ENCODE results near the gene CELA3B.
A peak's percentile ranks its signal among the peaks of the same experiment; 100 is the strongest.
"Not testable (repeated sequence)": the region's sequence is repeated elsewhere in the genome, so short reads cannot be mapped to it uniquely, and the experiment has no call there.

- TF ChIP-seq CTCF (IDR thresholded peaks at IDR 0.05), result peak in 3 of 6 experiments; percentile 11 to 46 (median 46)
- not testable (repeated sequence) for TF ChIP-seq POLR2A (IDR thresholded peaks at IDR 0.05)
These were observed 28.7 kb downstream of the CELA3B start for GRCh38 chr1:22005261-22006149.

All from Peyer's patch (tissue), 4 donors.